Natural killer cell (primary cell): ENCODE data around the gene TCFL5. TPM values are rescaled to one million over a fixed set of nuclear protein-coding genes. Genes with fewer than 3 reads are reported as not detected.

Experiments
- ATAC-seq, 3 donors: fragments of 150-1000 bp in 2 of 3; fragments of 200-7000 bp in 1 of 3; cut with Tn5 transposase; 1 replicate in 1 of 3; 2 replicates in 2 of 3; pipeline ENCODE4 v1.10.0; 2021; ENCODE audit warnings: mild to moderate bottlenecking in 2 of 3, moderate library complexity in 2 of 3
- DNase-seq, 2 donors: peaks; one replicate each; pipeline versions ENCODE4 v3.0.0 to v3.0.0-alpha.2; 2013 to 2021; ENCODE audit warnings: mixed read lengths in 1 of 2
- H3K27ac ChIP-seq: one replicate; pipeline ENCODE4 v1.5.1; 2013; ENCODE audit warnings: mild to moderate bottlenecking, low read length
- H3K27me3 ChIP-seq: one replicate; pipeline ENCODE4 v1.6.1; 2013; ENCODE audit warnings: low read length; ENCODE audit not compliant: control insufficient read depth, insufficient read depth
- H3K36me3 ChIP-seq: one replicate; pipeline ENCODE4 v1.6.1; 2013; ENCODE audit warnings: low read length; ENCODE audit not compliant: control insufficient read depth, insufficient read depth
- H3K4me1 ChIP-seq: one replicate; pipeline ENCODE4 v1.6.1; 2013; ENCODE audit warnings: low read length; ENCODE audit not compliant: control insufficient read depth, insufficient read depth
- H3K4me3 ChIP-seq: one replicate; pipeline ENCODE4 v1.5.1; 2013; ENCODE audit warnings: low read length
- H3K9me3 ChIP-seq: one replicate; pipeline ENCODE4 v1.6.1; 2013; ENCODE audit warnings: low read length; ENCODE audit not compliant: control insufficient read depth, insufficient read depth
- H3K27ac Mint-ChIP-seq, 2 donors: one replicate each; pipeline ENCODE4 v1.8.0; 2022; ENCODE audit warnings: mild to moderate bottlenecking in 2 of 2, mixed read lengths in 2 of 2, moderate library complexity in 1 of 2
- H3K27me3 Mint-ChIP-seq, 2 donors: one replicate each; pipeline ENCODE4 v1.8.0; 2022; ENCODE audit warnings: low read depth in 2 of 2, mixed read lengths in 2 of 2
- H3K36me3 Mint-ChIP-seq: one replicate; pipeline ENCODE4 v1.8.0; 2022; ENCODE audit warnings: mixed read lengths
- H3K4me1 Mint-ChIP-seq, 2 donors: one replicate each; pipeline ENCODE4 v1.8.0; 2022; ENCODE audit warnings: mixed read lengths in 2 of 2
- H3K4me3 Mint-ChIP-seq: one replicate; pipeline ENCODE4 v1.8.0; 2022; ENCODE audit warnings: mild to moderate bottlenecking, moderate library complexity, mixed read lengths
- H3K9me3 Mint-ChIP-seq, 2 donors: one replicate each; pipeline ENCODE4 v1.8.0; 2022; ENCODE audit warnings: mixed read lengths in 2 of 2
- WGBS: methylation state at CpG from one replicate; pipeline ENCODE4 v1.1.7; 2013; ENCODE audit warnings: missing lambda C conversion rate; ENCODE audit not compliant: insufficient coverage; 5-methylcytosine and 5-hydroxymethylcytosine counted together
- intact Hi-C: fragments of 100-400 bp; cut with micrococcal nuclease; formaldehyde crosslinking; loops from one replicate; pipeline ENCODE4 v1.14.2; 2022
- total RNA-seq, 4 donors: library from RNA; stranded (reverse); fragments of 120-200 nt in 1 of 4; gene quantifications; one replicate each; pipeline versions ENCODE4 v1.2.3 to v1.2.4, GENCODE V29; 2013 to 2022
- TF ChIP-seq, protein P1 (sequence below): fragments of 200-600 bp; IDR thresholded peaks from one replicate; pipeline ENCODE4 v1.8.0; 2022; ENCODE audit warnings: antibody characterized with exemption

TCFL5 gene
- total RNA-seq, 3 donors from 2014 or later (not counting 1 experiment from before 2014, with no cell fraction given), result 5.1 to 8.0 (median 6.4) TPM

DNA sequence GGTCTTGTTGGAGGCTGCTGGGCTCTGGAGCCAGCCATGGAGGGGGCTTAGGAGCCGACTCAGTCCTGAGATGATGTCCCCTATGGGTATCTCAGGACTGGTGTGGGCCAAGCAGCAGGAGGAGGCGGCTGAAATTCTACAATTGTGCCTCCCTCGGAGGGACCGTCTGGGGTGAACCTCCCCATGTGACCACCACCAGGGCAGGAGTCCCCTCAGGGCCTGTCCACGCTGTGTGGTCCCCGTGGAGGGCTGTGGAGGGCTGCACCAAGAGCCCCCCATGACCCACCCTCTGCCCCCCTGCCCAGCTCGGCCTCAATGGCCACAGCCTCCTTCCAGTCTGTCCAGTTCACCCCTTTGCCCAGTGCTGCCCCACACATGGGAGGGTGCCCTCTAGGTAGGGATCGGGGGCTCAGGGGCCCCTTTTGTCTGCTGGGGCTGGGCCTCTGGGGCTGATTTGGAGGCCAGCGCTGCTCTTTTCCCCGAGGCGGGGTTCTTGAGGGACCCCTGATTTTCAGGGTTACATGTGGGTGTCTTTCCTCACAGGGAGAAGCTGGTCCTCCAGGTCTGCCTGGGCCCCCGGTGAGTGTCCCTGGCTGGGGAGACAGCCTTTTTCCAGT, 43.5 kb downstream of the TCFL5 start:
- H3K27ac Mint-ChIP-seq, result no peak overlapping the region

DNA sequence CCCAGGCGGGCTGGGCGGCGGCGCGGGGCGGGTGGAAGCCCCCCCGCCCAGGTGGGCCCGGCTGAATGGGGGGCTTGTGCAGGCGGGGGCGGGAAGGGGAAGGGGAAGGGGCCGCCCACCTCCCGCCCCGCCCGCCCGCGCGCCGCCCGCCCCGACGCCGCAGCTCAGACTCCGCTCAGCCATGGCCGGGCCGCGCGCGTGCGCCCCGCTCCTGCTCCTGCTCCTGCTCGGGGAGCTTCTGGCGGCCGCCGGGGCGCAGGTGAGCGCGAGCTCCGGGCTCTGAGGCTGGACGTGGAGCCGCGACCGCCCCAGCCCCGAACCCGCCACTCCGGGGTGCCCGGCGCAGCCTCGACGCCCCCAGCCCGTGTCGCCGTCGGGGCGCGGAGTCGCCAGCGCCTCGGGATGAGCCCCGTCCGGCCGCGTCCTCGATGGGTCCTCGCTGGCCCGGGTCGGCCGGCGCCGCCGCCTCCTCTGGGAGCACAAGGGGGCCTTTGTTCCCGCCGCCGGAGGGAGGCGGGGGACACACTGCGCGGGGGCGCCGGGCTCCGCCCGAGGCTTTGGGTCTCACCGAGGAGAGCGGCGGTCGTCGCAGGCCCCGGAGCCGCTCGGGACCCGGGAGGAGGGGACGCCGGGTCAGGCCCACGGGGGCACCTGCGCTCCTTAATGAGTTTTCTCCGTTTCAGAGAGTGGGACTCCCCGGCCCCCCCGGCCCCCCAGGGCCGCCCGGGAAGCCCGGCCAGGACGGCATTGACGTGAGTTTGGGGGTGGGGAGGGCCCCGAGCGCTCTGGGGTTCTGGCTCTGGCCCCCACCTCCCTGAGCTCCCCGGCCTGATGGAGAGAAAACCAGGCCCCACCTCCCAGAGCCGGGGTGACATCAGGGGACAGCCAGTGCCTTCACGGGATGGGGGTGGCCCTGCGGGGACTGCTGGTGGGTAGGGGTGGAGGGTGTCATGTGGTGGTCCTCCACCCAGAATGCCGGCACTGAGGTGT, 44.4 kb downstream of the TCFL5 start, which contains the start of gene COL9A3:
Gene COL9A3, plus strand, starts transcription at position 167 of the 990 bp plus-strand sequence. Its CDS starts 15 bp downstream, at position 182.
- Histone ChIP-seq H3K4me3 (no peak within 1 kb of the TSS), H3K27me3 (peaks cover 31% of the 10 kb centered on the region), H3K36me3 (peaks cover 13% of the 10 kb centered on the region), H3K27ac (no peak within 1 kb of the TSS), H3K9me3 (no peaks in the 10 kb centered on the region), H3K4me1 (peaks cover 21% of the 10 kb centered on the region)
- TF ChIP-seq, protein P1, sequence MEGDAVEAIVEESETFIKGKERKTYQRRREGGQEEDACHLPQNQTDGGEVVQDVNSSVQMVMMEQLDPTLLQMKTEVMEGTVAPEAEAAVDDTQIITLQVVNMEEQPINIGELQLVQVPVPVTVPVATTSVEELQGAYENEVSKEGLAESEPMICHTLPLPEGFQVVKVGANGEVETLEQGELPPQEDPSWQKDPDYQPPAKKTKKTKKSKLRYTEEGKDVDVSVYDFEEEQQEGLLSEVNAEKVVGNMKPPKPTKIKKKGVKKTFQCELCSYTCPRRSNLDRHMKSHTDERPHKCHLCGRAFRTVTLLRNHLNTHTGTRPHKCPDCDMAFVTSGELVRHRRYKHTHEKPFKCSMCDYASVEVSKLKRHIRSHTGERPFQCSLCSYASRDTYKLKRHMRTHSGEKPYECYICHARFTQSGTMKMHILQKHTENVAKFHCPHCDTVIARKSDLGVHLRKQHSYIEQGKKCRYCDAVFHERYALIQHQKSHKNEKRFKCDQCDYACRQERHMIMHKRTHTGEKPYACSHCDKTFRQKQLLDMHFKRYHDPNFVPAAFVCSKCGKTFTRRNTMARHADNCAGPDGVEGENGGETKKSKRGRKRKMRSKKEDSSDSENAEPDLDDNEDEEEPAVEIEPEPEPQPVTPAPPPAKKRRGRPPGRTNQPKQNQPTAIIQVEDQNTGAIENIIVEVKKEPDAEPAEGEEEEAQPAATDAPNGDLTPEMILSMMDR, result no peak
- peak within 1 kb of the TSS; percentile 13 for H3K4me3 Mint-ChIP-seq
- H3K27ac Mint-ChIP-seq, result no peak within 1 kb of the TSS
- DNase-seq (peak in 1 of 2 donors; percentile 42), ATAC-seq (peak in 2 of 3 donors; percentile 39 to 42)
- intact Hi-C loops, result no loop called here
- no peaks in the 10 kb centered on the region for H3K36me3 Mint-ChIP-seq
- no peaks in the 10 kb centered on the region for H3K4me1 Mint-ChIP-seq
- no peaks in the 10 kb centered on the region for H3K9me3 Mint-ChIP-seq
- peaks cover 0 to 11% of the 10 kb centered on the region in 2 donors for H3K27me3 Mint-ChIP-seq
- 15% methylated on average over 104 of the region's 108 CpGs for WGBS

More for the DNA sequence above, 43.5 kb downstream of the TCFL5 start:
- TF ChIP-seq, protein P1, result no peak
- intact Hi-C loops, result no loop called here
- DNase-seq, result no peak
- Histone ChIP-seq H3K9me3 (no peaks in the 10 kb centered on the region), H3K27me3 (peaks cover 31% of the 10 kb centered on the region), H3K4me3 (no peak overlapping the region), H3K36me3 (peaks cover 5% of the 10 kb centered on the region), H3K4me1 (peaks cover 21% of the 10 kb centered on the region), H3K27ac (no peak overlapping the region)
- Mint-ChIP-seq H3K27me3 (peaks cover 0 to 11% of the 10 kb centered on the region in 2 donors), H3K4me3 (no peak overlapping the region), H3K9me3 (no peaks in the 10 kb centered on the region), H3K36me3 (no peaks in the 10 kb centered on the region), H3K4me1 (no peaks in the 10 kb centered on the region)
- no peak for ATAC-seq
- 81% methylated on average over 12 of the region's 12 CpGs for WGBS

DNA sequence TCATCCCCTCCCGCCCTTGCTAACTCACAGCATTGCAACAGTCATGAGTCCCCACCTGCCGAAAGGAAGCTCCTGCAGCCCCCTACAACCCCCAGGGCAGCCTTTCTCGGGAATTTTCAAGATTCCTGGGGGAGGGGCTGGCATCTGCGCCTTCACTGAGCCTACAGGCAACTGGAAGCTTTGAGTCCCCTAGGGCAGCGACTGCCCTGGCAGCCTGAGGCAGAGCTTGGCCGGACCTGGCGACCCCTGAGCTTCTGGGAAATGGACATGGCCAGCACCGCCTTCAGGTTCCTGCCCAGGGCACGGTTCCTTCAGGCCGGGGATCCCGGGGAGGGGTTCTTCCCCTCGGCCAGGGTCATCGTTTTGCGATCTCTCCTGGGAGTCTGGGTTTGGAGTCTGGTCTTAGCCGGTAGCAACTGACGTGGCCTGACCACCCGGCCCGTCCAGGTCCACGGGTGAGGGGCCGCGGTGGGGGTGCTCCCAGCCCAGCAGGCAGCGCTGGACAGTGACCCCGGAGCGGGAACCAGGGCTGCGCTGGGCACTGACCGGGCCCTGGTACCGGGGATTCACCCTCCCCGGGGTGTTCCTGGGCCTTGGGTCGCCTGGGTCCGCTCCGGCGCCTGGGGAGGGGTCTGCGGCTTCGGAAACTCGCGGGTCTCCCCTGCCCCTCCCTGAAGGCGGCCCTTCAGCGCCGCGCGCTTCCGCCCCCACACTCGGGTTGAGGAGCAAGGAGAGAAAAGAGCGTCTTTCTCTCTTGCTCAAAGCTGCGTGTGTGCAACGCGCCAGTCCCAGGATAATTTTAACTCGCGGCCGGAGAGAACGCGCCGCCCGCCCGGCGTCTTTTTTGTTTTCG, 45.4 kb downstream of the TCFL5 start:
- no peak overlapping the region for H3K27ac Mint-ChIP-seq
- H3K27ac ChIP-seq, result no peak overlapping the region
- no peaks in the 10 kb centered on the region for H3K4me1 Mint-ChIP-seq
- peak overlapping the region; percentile 13 for H3K4me3 Mint-ChIP-seq
- H3K9me3 Mint-ChIP-seq, result no peaks in the 10 kb centered on the region
- H3K9me3 ChIP-seq, result no peaks in the 10 kb centered on the region
- peaks cover 0 to 11% of the 10 kb centered on the region in 2 donors for H3K27me3 Mint-ChIP-seq
- 5% methylated on average over 57 of the region's 57 CpGs for WGBS
- peak in 1 of 2 donors; percentile 46 for DNase-seq
- H3K36me3 ChIP-seq, result peaks cover 21% of the 10 kb centered on the region
- ATAC-seq, result peak in 2 of 3 donors; percentile 26 to 36
- H3K27me3 ChIP-seq, result peaks cover 31% of the 10 kb centered on the region
- H3K36me3 Mint-ChIP-seq, result no peaks in the 10 kb centered on the region
- H3K4me1 ChIP-seq, result peaks cover 21% of the 10 kb centered on the region
- no peak overlapping the region for H3K4me3 ChIP-seq
- TF ChIP-seq, protein P1, result no peak
- intact Hi-C loops, result no loop called here
